ENCODE results near the gene LPCAT4. TPM values are rescaled to one million over a fixed set of nuclear protein-coding genes. Genes with fewer than 3 reads are reported as not detected.
A peak's percentile ranks its signal among the peaks of the same experiment; 100 is the strongest.

The LPCAT4 gene
- total and polyA plus RNA-seq, 9 of the 15 experiments (the other 6 are each of a cell fraction or from before 2014, with no cell fraction given) = 7.3 to 34.3 (median 14.4) TPM

DNA sequence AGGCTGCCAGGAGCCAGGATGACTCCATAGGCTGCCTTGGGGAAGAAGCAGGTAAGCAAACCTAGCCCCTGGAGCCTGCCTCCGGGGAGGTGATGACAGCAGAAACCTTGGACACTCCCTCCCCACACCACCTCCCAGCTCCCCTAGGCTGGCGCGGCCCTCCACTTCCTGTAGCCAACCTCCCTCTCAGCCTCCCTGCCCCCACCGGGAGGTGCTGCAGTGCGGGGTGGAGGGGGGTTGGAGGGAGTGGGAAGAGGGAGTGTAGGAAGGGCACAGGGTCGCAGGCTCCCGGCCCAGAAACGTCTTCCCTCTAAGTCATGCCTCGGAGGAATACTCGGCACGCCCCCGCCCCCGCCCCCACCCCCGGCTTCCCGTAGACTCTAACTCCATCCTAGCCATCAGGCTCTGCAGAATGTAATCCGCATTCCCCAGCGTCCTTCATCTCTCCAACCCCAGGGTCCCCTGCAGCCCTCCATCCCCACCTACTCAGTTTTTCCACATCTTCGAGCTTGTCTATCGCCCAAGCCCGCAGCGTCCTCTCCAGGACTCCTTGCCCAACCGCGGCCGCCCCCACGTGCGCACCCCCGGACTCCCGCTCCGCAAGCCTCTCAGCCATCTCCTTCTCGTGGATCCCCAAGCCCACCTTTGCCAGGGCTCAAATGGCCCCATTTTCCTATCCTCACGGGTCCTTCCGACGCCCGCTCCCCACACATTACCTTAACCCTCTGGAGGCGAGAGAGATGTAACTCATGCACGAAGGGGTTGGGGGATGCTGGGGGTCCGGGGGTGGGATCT is 528 bp downstream of the LPCAT4 start (continued):
- TF ChIP-seq, protein P1, sequence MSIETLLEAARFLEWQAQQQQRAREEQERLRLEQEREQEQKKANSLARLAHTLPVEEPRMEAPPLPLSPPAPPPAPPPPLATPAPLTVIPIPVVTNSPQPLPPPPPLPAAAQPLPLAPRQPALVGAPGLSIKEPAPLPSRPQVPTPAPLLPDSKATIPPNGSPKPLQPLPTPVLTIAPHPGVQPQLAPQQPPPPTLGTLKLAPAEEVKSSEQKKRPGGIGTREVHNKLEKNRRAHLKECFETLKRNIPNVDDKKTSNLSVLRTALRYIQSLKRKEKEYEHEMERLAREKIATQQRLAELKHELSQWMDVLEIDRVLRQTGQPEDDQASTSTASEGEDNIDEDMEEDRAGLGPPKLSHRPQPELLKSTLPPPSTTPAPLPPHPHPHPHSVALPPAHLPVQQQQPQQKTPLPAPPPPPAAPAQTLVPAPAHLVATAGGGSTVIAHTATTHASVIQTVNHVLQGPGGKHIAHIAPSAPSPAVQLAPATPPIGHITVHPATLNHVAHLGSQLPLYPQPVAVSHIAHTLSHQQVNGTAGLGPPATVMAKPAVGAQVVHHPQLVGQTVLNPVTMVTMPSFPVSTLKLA (conservative IDR thresholded peaks at IDR 0.05) = peak; percentile 65 to 69; a peak in 3 of 4 replicates
- TF ChIP-seq, protein P2, sequence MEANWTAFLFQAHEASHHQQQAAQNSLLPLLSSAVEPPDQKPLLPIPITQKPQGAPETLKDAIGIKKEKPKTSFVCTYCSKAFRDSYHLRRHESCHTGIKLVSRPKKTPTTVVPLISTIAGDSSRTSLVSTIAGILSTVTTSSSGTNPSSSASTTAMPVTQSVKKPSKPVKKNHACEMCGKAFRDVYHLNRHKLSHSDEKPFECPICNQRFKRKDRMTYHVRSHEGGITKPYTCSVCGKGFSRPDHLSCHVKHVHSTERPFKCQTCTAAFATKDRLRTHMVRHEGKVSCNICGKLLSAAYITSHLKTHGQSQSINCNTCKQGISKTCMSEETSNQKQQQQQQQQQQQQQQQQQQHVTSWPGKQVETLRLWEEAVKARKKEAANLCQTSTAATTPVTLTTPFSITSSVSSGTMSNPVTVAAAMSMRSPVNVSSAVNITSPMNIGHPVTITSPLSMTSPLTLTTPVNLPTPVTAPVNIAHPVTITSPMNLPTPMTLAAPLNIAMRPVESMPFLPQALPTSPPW (CRISPR knock-in tag; IDR thresholded peaks at IDR 0.05) = peak; percentile 49; the same call in 1 of the 2 replicates
- TF ChIP-seq SPI1 (IDR thresholded peaks at IDR 0.05; ENCODE audit: borderline replicate concordance, low read depth, low read length) = peak; percentile 38; the same call in 1 of the 2 replicates
- TF ChIP-seq SRF (CRISPR knock-in tag; IDR thresholded peaks at IDR 0.05) = peak in 1 of 2 experiments; percentile 17; a peak in 1 of 4 replicates
- TF ChIP-seq SAP30 (IDR thresholded peaks at IDR 0.05; ENCODE audit: borderline replicate concordance, insufficient read depth, low read depth, low read length, poor library complexity, severe bottlenecking) = peak; percentile 75
- 0 out of 2 replicates have a peak, but pooled peaks have one; percentile 12 for TF ChIP-seq CREM (IDR thresholded peaks at IDR 0.05; ENCODE audit: low read depth)
- no peak for TF ChIP-seq ZNF354B (CRISPR knock-in tag; IDR thresholded peaks at IDR 0.05)
- 0 out of 2 replicates have a peak, but pooled peaks have one; percentile 18 for TF ChIP-seq GABPB1 (CRISPR knock-in tag; IDR thresholded peaks at IDR 0.05)
- no peak for TF ChIP-seq HDGF (IDR thresholded peaks at IDR 0.05)
- TF ChIP-seq, protein P3, sequence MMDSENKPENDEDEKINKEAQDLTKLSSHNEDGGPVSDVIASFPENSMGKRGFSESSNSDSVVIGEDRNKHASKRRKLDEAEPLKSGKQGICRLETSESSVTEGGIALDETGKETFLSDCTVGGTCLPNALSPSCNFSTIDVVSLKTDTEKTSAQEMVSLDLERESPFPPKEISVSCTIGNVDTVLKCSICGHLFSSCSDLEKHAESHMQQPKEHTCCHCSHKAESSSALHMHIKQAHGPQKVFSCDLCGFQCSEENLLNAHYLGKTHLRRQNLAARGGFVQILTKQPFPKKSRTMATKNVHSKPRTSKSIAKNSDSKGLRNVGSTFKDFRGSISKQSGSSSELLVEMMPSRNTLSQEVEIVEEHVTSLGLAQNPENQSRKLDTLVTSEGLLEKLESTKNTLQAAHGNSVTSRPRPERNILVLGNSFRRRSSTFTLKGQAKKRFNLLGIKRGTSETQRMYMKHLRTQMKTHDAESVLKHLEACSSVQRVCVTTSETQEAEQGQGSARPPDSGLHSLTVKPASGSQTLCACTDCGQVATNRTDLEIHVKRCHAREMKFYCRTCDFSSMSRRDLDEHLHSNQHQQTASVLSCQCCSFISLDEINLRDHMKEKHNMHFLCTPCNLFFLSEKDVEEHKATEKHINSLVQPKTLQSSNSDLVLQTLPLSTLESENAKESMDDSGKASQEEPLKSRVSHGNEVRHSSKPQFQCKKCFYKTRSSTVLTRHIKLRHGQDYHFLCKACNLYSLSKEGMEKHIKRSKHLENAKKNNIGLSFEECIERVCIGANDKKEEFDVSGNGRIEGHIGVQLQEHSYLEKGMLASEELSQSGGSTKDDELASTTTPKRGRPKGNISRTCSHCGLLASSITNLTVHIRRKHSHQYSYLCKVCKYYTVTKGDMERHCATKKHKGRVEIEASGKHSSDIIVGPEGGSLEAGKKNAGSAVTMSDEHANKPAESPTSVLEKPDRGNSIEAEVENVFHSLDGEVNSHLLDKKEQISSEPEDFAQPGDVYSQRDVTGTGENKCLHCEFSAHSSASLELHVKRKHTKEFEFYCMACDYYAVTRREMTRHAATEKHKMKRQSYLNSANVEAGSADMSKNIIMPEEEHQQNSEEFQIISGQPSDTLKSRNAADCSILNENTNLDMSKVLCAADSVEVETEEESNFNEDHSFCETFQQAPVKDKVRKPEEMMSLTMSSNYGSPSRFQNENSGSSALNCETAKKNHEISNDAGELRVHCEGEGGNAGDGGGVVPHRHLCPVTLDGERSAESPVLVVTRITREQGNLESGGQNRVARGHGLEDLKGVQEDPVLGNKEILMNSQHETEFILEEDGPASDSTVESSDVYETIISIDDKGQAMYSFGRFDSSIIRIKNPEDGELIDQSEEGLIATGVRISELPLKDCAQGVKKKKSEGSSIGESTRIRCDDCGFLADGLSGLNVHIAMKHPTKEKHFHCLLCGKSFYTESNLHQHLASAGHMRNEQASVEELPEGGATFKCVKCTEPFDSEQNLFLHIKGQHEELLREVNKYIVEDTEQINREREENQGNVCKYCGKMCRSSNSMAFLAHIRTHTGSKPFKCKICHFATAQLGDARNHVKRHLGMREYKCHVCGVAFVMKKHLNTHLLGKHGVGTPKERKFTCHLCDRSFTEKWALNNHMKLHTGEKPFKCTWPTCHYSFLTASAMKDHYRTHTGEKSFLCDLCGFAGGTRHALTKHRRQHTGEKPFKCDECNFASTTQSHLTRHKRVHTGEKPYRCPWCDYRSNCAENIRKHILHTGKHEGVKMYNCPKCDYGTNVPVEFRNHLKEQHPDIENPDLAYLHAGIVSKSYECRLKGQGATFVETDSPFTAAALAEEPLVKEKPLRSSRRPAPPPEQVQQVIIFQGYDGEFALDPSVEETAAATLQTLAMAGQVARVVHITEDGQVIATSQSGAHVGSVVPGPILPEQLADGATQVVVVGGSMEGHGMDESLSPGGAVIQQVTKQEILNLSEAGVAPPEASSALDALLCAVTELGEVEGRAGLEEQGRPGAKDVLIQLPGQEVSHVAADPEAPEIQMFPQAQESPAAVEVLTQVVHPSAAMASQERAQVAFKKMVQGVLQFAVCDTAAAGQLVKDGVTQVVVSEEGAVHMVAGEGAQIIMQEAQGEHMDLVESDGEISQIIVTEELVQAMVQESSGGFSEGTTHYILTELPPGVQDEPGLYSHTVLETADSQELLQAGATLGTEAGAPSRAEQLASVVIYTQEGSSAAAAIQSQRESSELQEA (IDR thresholded peaks at IDR 0.05; ENCODE audit: low read depth) = 0 out of 2 replicates have a peak, but pooled peaks have one; percentile 42
- TF ChIP-seq ETV1 (tag; conservative IDR thresholded peaks at IDR 0.05; ENCODE audit: low read depth) = 0 out of 2 replicates have a peak, but pooled peaks have one; percentile 17
- TF ChIP-seq TCFL5 (CRISPR knock-in tag; conservative IDR thresholded peaks at IDR 0.05) = no peak
- TF ChIP-seq, protein P4, sequence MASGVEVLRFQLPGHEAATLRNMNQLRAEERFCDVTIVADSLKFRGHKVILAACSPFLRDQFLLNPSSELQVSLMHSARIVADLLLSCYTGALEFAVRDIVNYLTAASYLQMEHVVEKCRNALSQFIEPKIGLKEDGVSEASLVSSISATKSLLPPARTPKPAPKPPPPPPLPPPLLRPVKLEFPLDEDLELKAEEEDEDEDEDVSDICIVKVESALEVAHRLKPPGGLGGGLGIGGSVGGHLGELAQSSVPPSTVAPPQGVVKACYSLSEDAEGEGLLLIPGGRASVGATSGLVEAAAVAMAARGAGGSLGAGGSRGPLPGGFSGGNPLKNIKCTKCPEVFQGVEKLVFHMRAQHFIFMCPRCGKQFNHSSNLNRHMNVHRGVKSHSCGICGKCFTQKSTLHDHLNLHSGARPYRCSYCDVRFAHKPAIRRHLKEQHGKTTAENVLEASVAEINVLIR (CRISPR knock-in tag; IDR thresholded peaks at IDR 0.05) = no peak

Measured in K562 (cell line).